ENCODE results near the gene CD79B.
A peak's percentile ranks its signal among the peaks of the same experiment; 100 is the strongest.
"Not testable (repeated sequence)": the region's sequence is repeated elsewhere in the genome, so short reads cannot be mapped to it uniquely, and the experiment has no call there.

The CD79B gene

GRCh38 chr17:63909586-63909985, 22.5 kb downstream of the CD79B start:
- DNase-seq = not testable (repeated sequence)

DNA sequence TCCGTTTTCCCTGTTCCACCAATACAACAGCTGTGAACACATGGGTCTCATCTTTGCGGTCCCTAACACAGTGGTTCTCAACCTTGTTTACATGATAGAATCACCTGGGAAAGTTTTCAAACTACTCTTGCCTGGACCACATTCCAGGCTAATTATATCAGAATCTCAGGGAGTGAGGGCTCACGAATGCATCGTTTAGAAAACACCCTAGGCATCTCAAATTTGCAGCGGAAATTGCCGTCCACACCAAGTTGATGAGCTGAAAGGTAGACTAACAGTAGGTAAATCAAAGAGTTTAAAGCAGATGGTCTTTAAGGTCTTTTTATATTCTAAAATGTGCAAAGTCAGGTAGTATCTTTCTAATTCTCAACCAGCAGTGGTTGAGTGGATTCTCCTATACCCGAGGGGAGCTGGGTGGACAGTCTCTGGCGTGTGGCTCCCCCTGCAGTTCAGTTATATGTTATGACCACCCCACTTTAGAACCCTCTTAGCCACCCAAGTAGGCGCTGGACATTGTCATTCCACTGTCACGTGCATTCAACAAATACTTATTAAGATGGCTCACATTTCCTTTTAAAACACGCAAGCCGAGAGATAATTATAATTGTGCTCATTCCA, 24.9 kb downstream of the CD79B start:
- not testable (repeated sequence) for DNase-seq

DNA sequence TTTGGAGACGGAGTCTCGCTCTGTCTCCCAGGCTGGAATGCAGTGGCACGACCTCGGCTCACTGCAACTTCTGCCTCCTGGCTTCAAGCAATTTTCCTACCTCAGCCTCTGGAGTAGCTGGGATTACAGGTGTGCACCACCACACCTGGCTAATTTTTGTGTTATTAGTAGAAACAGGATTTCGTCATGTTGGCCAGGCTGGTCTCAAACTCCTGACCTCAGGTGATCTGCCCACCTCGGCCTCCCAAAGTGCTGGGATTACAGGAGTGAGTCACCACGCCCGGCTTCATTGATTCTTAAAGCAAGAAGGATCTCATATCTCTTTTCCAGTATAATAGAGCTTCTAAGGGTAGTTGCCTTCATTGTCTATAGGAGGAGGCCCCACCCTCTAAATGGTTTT, 27.3 kb downstream of the CD79B start:
- not testable (repeated sequence) for DNase-seq

DNA sequence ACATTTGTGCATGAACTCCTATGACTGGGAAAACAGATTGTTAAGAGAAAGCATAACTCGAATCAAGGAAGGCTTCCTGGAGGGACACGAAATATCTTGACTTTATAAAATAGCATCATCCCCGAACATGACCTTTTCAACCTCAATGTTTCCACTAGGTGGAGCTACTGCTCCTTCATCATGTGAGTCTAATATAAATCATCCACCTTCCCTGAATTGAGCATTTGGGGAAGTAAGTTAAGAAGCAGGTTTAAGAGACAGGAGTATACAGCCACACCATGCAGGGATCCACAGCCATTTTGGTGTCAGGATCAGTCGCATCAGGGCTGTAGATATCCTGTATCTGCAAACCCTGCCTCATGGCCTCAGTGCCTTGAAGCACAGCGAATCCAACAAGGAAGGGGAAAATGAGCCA, 28.3 kb downstream of the CD79B start:
- DNase-seq = not testable (repeated sequence)

DNA sequence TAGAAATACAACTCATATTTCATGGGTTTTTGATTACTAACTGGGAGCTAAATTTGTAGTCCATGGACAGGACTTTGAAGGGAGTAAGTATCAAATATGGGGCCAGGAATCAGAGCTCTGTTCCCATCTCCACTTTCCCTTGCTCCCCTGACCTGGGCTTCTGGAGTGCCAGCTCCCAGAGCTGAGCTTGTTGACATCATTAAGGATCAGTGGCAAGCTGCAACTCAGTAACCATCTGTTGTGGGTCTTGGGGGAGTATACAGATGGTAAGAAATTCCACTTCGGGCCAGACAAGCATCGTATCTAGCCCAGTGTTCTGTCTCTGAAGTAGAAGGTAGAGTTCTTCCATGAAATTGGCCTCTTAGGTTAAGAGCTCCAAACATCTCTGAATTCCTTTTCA, 30.2 kb downstream of the CD79B start:
- DNase-seq = not testable (repeated sequence)

DNA sequence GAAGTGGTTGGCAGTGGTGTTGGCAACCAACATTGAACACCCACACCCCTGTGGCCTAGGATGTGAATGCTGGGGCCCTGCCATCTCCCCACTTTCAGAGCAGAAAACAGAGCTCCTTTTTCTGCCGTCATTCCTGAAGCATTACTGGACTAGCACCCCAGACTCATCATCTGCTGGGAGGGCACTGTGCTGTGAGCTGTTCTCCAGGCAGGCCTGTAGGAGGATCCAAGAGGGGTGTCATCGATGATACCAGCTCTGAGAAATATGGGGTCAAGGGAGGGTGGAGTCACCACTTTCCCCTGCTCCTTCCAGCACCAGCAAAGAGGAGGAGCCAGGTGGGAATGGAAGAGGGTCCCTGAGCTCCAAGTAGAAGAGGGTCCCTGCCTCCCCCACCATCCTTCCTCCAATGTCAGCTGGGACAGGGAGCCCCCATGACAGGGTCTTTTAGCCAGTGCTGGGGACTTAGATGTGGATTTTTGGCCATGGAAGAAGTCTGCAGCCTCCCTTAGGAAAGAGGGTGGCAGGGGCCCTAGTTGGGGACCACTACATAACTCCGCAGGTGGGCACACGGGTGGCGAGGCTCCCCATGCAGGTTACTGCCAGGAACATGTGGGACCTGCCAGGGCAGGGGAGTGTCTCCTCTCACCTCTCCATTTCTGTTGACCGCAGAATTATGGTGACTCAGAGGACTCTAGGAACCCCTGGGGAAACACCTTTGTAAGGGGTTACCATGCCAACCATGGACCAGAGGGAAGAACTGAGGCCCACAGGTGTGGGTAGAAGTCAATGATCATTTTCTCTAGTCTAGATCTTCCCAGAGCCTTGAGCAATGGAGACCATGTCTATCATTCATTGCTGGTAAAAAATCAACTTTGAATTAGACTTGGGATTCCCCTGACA, 33.0 kb downstream of the CD79B start:
- DNase-seq = not testable (repeated sequence)

DNA sequence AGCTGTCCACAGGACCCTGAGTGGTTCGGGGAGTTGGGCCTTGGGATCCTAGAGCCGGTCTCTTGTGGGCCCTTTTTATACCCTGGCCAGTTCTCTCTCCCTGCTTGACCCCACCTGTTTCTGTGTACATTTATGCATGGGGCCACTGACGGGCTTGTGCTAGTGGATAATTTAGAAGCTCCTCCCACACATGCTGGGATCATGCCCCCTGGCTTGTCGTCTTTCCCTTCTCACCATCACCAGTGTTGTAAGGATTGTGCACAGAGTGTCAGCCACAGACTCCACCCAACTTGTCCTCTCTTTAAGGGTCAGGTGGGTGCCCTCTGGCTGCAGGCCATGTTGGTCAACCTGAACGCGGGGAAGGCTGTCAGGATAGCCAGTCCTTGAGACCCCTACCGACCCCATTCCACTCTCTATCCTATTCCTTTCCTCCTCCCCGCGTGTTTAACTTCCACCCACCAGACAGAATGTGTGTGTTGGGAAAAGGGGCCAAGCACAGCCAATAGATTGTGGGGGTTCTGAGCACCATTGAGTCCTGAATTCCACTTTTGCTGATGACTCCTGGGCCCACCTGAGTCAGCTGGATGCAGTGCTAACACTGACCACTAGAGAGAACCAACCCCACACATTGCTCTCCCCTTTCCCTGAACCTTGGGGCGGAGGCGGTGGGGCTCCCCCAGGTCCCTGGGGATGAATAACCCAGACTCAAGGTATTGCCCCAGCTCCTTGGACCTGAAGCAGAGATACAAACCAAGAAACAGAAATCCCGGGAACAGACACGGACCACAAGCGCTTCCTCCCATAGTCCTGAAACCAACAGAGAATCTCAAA, 35.4 kb downstream of the CD79B start, which contains the start of gene CSH1:
Gene CSH1 (minus strand): TSS at position 51 of the 831 bp plus-strand sequence. CDS start 63 bp downstream, outside the sequence.
- not testable (repeated sequence) for DNase-seq

- DNase-seq = not testable (repeated sequence)
These were observed 37.3 kb downstream of the CD79B start for GRCh38 chr17:63894821-63895220.

GRCh38 chr17:63894021-63894420, 38.1 kb downstream of the CD79B start:
- not testable (repeated sequence) for DNase-seq

DNA sequence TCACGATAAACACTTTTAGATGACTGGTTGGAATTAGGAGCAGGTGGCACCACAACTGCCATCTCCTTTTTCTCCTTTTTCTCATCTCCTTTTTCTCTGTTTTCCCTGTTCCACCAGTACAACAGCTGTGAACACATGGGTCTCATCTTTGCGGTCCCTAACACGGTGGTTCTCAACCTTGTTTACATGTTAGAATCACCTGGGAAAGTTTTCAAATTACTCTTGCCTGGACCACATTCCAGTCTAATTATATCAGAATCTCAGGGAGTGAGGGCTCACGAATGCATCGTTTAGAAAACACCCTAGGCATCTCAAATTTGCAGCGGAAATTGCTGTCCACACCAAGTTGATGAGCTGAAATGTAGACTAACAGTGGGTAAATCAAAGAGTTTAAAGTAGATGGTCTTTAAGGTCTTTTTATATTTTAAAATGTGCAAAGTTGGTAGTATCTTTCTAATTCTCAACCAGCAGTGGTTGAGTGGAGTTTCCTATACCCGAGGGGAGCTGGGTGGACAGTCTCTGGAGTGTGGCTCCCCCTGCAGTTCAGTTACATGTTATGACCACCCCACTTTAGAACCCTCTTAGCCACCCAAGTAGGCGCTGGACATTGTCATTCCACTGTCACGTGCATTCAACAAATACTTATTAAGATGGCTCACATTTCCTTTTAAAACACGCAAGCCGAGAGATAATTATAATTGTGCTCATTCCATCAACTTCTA, 39.7 kb downstream of the CD79B start:
- not testable (repeated sequence) for DNase-seq

DNA sequence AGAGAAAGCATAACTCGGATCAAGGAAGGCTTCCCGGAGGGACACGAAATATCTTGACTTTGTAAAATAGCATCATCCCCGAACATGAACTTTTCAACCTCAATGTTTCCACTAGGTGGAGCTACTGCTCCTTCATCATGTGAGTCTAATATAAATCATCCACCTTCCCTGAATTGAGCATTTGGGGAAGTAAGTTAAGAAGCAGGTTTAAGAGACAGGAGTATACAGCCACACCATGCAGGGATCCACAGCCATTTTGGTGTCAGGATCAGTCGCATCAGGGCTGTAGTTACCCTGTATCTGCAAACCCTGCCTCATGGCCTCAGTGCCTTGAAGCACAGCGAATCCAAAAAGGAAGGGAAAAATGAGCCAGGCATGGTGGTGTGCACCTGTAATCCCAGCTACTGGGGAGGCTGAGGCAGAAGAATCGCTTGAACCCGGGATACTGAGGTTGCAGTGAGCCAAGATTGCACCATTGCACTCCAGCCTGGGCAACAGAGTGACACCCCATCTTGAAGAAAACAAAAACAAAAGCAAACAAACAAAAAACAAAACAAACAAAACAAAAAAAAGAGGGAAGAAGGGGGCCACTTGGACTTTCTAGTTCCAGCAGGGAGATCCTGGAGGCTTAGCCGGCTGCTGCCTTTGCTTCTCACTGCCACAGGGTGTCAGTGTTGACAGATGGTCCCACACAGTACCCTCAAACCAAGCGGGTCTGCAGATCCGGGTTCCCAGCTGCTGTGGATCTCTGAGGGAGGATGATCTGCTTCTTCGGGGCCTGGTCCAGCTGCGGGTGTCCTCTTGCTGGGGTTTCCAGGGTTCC, 42.9 kb downstream of the CD79B start:
- DNase-seq = peak in 1 of 14 donors; percentile 6

- DNase-seq = not testable (repeated sequence)
These were observed 47.0 kb downstream of the CD79B start for GRCh38 chr17:63885119-63885518.

DNA sequence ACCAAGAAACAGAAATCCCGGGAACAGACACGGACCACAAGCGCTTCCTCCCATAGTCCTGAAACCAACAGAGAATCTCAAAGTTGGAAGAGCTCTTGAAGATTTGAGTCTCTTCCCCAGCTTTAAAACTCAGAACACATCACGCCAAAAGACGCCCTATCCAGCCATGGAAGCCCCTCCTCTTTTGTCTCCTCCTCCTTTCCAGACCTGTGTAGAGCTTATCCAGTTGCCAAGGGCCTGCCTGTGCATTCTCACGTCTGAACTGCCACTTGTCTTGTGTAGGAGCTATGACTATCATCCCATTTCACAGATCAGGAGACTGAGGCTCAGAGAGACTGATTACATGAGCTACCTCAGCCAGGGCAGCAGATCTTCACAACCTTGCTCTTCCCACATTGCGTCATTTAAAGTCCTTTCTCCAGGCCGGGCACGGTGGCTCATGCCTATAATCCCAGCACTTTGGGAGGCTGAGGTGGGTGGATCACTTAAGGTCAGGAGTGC, 49.5 kb downstream of the CD79B start:
- not testable (repeated sequence) for DNase-seq

GRCh38 chr17:63881935-63882601, 50.1 kb downstream of the CD79B start, which contains the start of gene GH2:
Gene GH2, minus strand, starts transcription at chr17:63881944. Its CDS starts 143 bp downstream, at chr17:63881801.
- no peak for DNase-seq

DNA sequence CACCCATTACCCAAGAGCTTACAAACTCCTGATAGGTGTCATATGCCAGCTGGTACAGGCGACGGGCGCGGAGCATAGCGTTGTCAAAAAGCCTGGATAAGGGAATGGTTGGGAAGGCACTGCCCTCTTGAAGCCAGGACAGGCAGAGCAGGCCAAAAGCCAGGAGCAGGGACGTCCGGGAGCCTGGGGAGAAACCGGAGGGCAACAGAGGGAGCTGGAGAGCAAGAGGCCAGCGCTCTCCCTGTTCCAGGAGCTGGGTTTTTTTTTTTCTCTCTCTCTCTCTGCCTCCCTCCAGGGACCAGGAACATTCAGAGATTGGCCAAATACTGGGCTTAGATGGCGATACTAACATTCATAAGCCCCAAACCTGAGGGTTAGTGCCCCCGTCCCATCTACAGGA, 50.8 kb downstream of the CD79B start:
- DNase-seq = not testable (repeated sequence)

GRCh38 chr17:63880706-63881105, 51.4 kb downstream of the CD79B start:
- no peak for DNase-seq

Data from C1 segment of cervical spinal cord (tissue), 14 donors.